ENCODE measurements around the gene GLIS1. TPM values are rescaled to one million over a fixed set of nuclear protein-coding genes. Genes with fewer than 3 reads are reported as not detected.

Gene GLIS1
- total RNA-seq, 1 experiment from 2014 or later: 0.28 TPM

DNA sequence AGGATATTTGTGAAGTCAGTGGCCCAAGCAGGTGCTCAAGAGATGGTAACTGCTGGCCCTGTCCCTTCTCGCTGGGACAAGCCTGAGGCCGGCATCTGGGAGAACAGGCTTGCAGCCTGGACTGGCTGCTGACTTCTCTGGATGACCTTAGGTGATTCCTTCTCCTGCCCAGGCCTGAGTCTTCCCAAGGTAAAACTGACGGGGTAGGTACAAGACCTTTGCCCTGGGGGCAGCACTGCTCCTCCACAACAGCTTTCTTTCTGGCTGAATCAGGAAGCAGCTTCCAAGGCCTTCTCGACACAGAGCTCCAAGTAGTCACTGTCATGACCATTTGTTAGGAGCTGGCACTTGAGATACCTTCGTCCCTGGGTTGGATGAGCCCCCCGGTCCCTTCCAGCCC is 220.2 kb downstream of the GLIS1 start:
- H3K9ac ChIP-seq (ENCODE audit: extremely low read depth, insufficient read length, low read length): no peak overlapping the region
- TF ChIP-seq, protein P1, sequence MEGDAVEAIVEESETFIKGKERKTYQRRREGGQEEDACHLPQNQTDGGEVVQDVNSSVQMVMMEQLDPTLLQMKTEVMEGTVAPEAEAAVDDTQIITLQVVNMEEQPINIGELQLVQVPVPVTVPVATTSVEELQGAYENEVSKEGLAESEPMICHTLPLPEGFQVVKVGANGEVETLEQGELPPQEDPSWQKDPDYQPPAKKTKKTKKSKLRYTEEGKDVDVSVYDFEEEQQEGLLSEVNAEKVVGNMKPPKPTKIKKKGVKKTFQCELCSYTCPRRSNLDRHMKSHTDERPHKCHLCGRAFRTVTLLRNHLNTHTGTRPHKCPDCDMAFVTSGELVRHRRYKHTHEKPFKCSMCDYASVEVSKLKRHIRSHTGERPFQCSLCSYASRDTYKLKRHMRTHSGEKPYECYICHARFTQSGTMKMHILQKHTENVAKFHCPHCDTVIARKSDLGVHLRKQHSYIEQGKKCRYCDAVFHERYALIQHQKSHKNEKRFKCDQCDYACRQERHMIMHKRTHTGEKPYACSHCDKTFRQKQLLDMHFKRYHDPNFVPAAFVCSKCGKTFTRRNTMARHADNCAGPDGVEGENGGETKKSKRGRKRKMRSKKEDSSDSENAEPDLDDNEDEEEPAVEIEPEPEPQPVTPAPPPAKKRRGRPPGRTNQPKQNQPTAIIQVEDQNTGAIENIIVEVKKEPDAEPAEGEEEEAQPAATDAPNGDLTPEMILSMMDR (conservative IDR thresholded peaks at IDR 0.05): no peak
- H3T11ph ChIP-seq (ENCODE audit: low read length): no peak overlapping the region
- no peaks in the 10 kb centered on the region for H3K23me2 ChIP-seq (ENCODE audit: insufficient read length, low read depth, low read length, poor library complexity, severe bottlenecking)
- Mint-ChIP-seq H3K4me1 (peaks cover 2 to 8% of the 10 kb centered on the region in 2 experiments; a peak in 3 of 4 replicates), H3K27me3 (ENCODE audit: low read depth) (peaks cover 5% of the 10 kb centered on the region), H3K9me3 (peaks cover 0 to 2% of the 10 kb centered on the region in 2 experiments; a peak in 1 of 5 replicates), H3K27ac (no peak overlapping the region), H3K36me3 (ENCODE audit: insufficient read depth in 1 of 3, low read depth in 3 of 3) (no peaks in the 10 kb centered on the region; a peak in 1 of 7 replicates), H3K4me3 (no peak overlapping the region)
- H4K5ac ChIP-seq (ENCODE audit: insufficient read length, low read depth, low read length): no peak overlapping the region
- no peak overlapping the region for H3K23ac ChIP-seq (ENCODE audit: insufficient read length, low read depth, low read length)
- no peak overlapping the region for H3K4ac ChIP-seq (ENCODE audit: low read depth, low read length)
- no peak overlapping the region for H3K27ac ChIP-seq (ENCODE audit: insufficient read length, low read depth, low read length)
- WGBS (ENCODE audit: extremely low coverage, insufficient read length, low lambda C conversion rate): no CpG with 5 or more reads among the region's 6 CpGs
- no peaks in the 10 kb centered on the region; the same call in 1 of the 2 replicates for H3K27me3 ChIP-seq (ENCODE audit: insufficient read depth, low read length)
- no peak overlapping the region for H3K4me2 ChIP-seq (ENCODE audit: insufficient read depth, insufficient read length, low read length)
- no peak overlapping the region for H2AFZ ChIP-seq (ENCODE audit: low read length)
- H2AK5ac ChIP-seq (ENCODE audit: insufficient read length, low read length): no peak overlapping the region
- no peaks in the 10 kb centered on the region for H3K4me1 ChIP-seq (ENCODE audit: insufficient read depth, low read length)
- H3K79me2 ChIP-seq (ENCODE audit: insufficient read depth, low read length): no peaks in the 10 kb centered on the region
- H2BK15ac ChIP-seq (ENCODE audit: low read depth, low read length): no peak overlapping the region
- H3K14ac ChIP-seq (ENCODE audit: insufficient read depth, low read length): no peak overlapping the region
- H2BK120ac ChIP-seq (ENCODE audit: low read depth, low read length, poor library complexity, severe bottlenecking): no peak overlapping the region
- H3K9me3 ChIP-seq (ENCODE audit: control insufficient read depth, low read depth, low read length): no peaks in the 10 kb centered on the region
- no peak for DNase-seq
- no peak overlapping the region for H2BK5ac ChIP-seq (ENCODE audit: insufficient read length, low read length)
- H4K8ac ChIP-seq (replicated peaks; ENCODE audit: insufficient read length, low read depth, low read length): no peak overlapping the region
- no peak overlapping the region for H4K91ac ChIP-seq (ENCODE audit: insufficient read length, low read depth, low read length)
- no peak overlapping the region for H3K18ac ChIP-seq (ENCODE audit: insufficient read length, low read depth, low read length)
- H2BK12ac ChIP-seq (ENCODE audit: insufficient read length, low read depth, low read length): no peak overlapping the region
- no peaks in the 10 kb centered on the region for H3K79me1 ChIP-seq (ENCODE audit: insufficient read depth, low read depth, low read length, poor library complexity, severe bottlenecking)
- no peaks in the 10 kb centered on the region for H4K20me1 ChIP-seq (ENCODE audit: control insufficient read depth, insufficient read depth, insufficient read length)
- H3K56ac ChIP-seq (ENCODE audit: insufficient read length, low read depth, low read length): no peak overlapping the region
- H2BK20ac ChIP-seq (ENCODE audit: low read depth, low read length, poor library complexity, severe bottlenecking): no peak overlapping the region
